GM19043 (cell line): Measurements from ENCODE around the gene SALL3.

Experiments
- ATAC-seq: cut with Tn5 transposase; IDR thresholded peaks from one replicate; pipeline ENCODE4 v1.9.1; 2021; ENCODE audit warnings: low read depth; ENCODE audit not compliant: unreplicated experiment

Gene SALL3

GRCh38 chr18:78998371-78999071 is 18.9 kb downstream of the SALL3 start:
- no peak for ATAC-seq

- no peak for ATAC-seq
These were observed 20.3 kb downstream of the SALL3 start for GRCh38 chr18:78999939-79000338.

- ATAC-seq, result no peak
These were observed 21.4 kb downstream of the SALL3 start for GRCh38 chr18:79000997-79001396.

- no peak for ATAC-seq
These were observed 26.0 kb downstream of the SALL3 start for GRCh38 chr18:79005653-79006052.

GRCh38 chr18:79006106-79006795 is 26.6 kb downstream of the SALL3 start:
- ATAC-seq, result no peak

GRCh38 chr18:79007440-79007839 is 27.8 kb downstream of the SALL3 start:
- ATAC-seq, result no peak

- ATAC-seq, result no peak
These were observed 28.8 kb downstream of the SALL3 start for GRCh38 chr18:79008356-79008940.

GRCh38 chr18:79010802-79011201 is 31.2 kb downstream of the SALL3 start:
- no peak for ATAC-seq

GRCh38 chr18:79011300-79011870 is 31.8 kb downstream of the SALL3 start:
- no peak for ATAC-seq

GRCh38 chr18:79013869-79014268 is 34.3 kb downstream of the SALL3 start:
- no peak for ATAC-seq

- ATAC-seq, result no peak
These were observed 39.3 kb downstream of the SALL3 start for GRCh38 chr18:79018911-79019310.

GRCh38 chr18:79019881-79020280 is 40.3 kb downstream of the SALL3 start:
- ATAC-seq, result no peak

- no peak for ATAC-seq
These were observed 43.0 kb downstream of the SALL3 start for GRCh38 chr18:79022603-79023002.

GRCh38 chr18:79026491-79026890 is 46.9 kb downstream of the SALL3 start:
- no peak for ATAC-seq

- no peak for ATAC-seq
These were observed 51.1 kb downstream of the SALL3 start for GRCh38 chr18:79030680-79031079.

- ATAC-seq, result no peak
These were observed 62.7 kb downstream of the SALL3 start for GRCh38 chr18:79042276-79042675.

- no peak for ATAC-seq
These were observed 63.7 kb downstream of the SALL3 start for GRCh38 chr18:79043288-79043687.

GRCh38 chr18:79046522-79046921 is 66.9 kb downstream of the SALL3 start:
- no peak for ATAC-seq

GRCh38 chr18:79047556-79048244 is 68.1 kb downstream of the SALL3 start:
- ATAC-seq, result no peak

- no peak for ATAC-seq
These were observed 68.6 kb downstream of the SALL3 start for GRCh38 chr18:79048245-79048632.

GRCh38 chr18:79049506-79049905 is 69.9 kb downstream of the SALL3 start:
- no peak for ATAC-seq
